ENCODE measurements around the gene MRPL12. TPM values are rescaled to one million over a fixed set of nuclear protein-coding genes. Genes with fewer than 3 reads are reported as not detected.

The MRPL12 gene
- total RNA-seq, 1 experiment from 2014 or later = 140 TPM

DNA sequence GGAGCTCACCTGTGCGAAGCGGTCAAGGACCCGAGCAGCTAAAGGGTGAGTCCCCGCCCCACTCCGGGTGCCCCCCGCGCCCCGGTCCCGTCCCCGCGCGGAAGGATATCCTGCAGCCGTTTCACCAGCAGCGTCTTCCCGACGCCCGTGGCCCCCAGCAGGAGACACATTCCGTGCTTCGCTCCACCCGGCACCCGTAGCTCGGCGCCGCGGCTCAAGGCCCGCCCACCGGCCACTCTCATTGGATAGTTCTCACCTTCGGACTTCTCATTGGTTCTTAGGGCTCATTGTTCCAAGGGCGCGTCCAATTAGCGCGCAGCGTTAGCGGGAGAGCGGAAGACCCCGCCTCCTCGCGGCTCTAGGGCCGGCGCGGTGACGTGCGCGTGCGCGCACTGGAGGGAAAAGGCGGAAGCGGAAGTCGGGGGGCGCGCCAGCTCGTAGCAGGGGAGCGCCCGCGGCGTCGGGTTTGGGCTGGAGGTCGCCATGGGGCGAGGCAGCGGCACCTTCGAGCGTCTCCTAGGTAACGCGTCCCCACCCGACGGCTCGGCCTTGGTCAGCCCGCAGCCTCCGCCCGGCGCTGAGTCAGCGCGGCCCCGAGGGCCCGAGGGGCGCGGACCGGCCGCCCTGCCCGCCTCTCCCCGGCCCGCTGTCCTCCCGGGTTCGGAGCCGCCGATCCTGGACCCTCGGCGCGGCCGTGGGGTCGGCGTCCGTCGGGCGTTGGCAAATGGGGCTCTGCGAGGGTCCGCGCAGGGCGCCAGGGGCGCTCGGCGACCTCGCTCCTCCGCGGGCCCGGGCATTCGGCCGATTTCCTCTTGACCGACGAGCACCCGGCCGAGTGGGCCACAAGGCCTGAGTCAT lies 19.4 kb upstream of the MRPL12 start, which contains the start of the genes ARL16 and HGS:
Gene ARL16 (minus strand): TSS at position 214 of the 858 bp plus-strand sequence. CDS start 44 bp downstream, at position 170.
Gene HGS (plus strand): TSS at position 428 of the 858 bp plus-strand sequence. CDS start 56 bp downstream, at position 484.
- Histone ChIP-seq H3K23ac (ENCODE audit: insufficient read length, low read depth, low read length) (no peak within 1 kb of the TSS), H2BK20ac (ENCODE audit: low read depth, low read length, poor library complexity, severe bottlenecking) (no peak within 1 kb of the TSS), H4K8ac (replicated peaks; ENCODE audit: insufficient read length, low read depth, low read length) (no peak within 1 kb of the TSS), H3K4me2 (ENCODE audit: insufficient read depth, insufficient read length, low read length) (peak within 1 kb of the TSS; percentile 92), H2BK15ac (ENCODE audit: low read depth, low read length) (no peak within 1 kb of the TSS), H3K23me2 (ENCODE audit: insufficient read length, low read depth, low read length, poor library complexity, severe bottlenecking) (peaks cover 10% of the 10 kb centered on the region), H3K27me3 (ENCODE audit: insufficient read depth, low read length) (no peaks in the 10 kb centered on the region), H3K4ac (ENCODE audit: low read depth, low read length) (no peak within 1 kb of the TSS), H3K4me1 (ENCODE audit: insufficient read depth, low read length) (no peaks in the 10 kb centered on the region), H3K56ac (ENCODE audit: insufficient read length, low read depth, low read length) (no peak within 1 kb of the TSS), H3K79me1 (ENCODE audit: insufficient read depth, low read depth, low read length, poor library complexity, severe bottlenecking) (peaks cover 8% of the 10 kb centered on the region), H3T11ph (ENCODE audit: low read length) (no peak within 1 kb of the TSS), H2AFZ (ENCODE audit: low read length) (no peak within 1 kb of the TSS), H2BK5ac (ENCODE audit: insufficient read length, low read length) (no peak within 1 kb of the TSS), H3K79me2 (ENCODE audit: insufficient read depth, low read length) (peaks cover 9% of the 10 kb centered on the region; the same call in 1 of the 2 replicates), H4K5ac (ENCODE audit: insufficient read length, low read depth, low read length) (no peak within 1 kb of the TSS), H4K20me1 (ENCODE audit: control insufficient read depth, insufficient read depth, insufficient read length) (no peaks in the 10 kb centered on the region), H4K91ac (ENCODE audit: insufficient read length, low read depth, low read length) (no peak within 1 kb of the TSS), H2BK12ac (ENCODE audit: insufficient read length, low read depth, low read length) (no peak within 1 kb of the TSS), H3K9me3 (ENCODE audit: control insufficient read depth, low read depth, low read length) (no peaks in the 10 kb centered on the region), H3K14ac (ENCODE audit: insufficient read depth, low read length) (peak within 1 kb of the TSS; percentile 60; the same call in 1 of the 2 replicates), H3K9ac (ENCODE audit: extremely low read depth, insufficient read length, low read length) (peak within 1 kb of the TSS; percentile 71), H2BK120ac (ENCODE audit: low read depth, low read length, poor library complexity, severe bottlenecking) (no peak within 1 kb of the TSS), H3K18ac (ENCODE audit: insufficient read length, low read depth, low read length) (no peak within 1 kb of the TSS), H3K27ac (ENCODE audit: insufficient read length, low read depth, low read length) (no peak within 1 kb of the TSS), H2AK5ac (ENCODE audit: insufficient read length, low read length) (no peak within 1 kb of the TSS)
- Mint-ChIP-seq H3K9me3 (no peaks in the 10 kb centered on the region), H3K4me1 (peaks cover 14 to 20% of the 10 kb centered on the region in 2 experiments), H3K27me3 (ENCODE audit: low read depth) (no peaks in the 10 kb centered on the region), H3K27ac (peak within 1 kb of the TSS; percentile 26 to 87 (median 81); a peak in 6 of 7 replicates), H3K4me3 (peak within 1 kb of the TSS; percentile 86 to 89), H3K36me3 (ENCODE audit: insufficient read depth in 1 of 3, low read depth in 3 of 3) (peaks cover 16 to 44% (median 38%) of the 10 kb centered on the region in 3 experiments)
- DNase-seq = peak; percentile 99
- TF ChIP-seq, protein P1, sequence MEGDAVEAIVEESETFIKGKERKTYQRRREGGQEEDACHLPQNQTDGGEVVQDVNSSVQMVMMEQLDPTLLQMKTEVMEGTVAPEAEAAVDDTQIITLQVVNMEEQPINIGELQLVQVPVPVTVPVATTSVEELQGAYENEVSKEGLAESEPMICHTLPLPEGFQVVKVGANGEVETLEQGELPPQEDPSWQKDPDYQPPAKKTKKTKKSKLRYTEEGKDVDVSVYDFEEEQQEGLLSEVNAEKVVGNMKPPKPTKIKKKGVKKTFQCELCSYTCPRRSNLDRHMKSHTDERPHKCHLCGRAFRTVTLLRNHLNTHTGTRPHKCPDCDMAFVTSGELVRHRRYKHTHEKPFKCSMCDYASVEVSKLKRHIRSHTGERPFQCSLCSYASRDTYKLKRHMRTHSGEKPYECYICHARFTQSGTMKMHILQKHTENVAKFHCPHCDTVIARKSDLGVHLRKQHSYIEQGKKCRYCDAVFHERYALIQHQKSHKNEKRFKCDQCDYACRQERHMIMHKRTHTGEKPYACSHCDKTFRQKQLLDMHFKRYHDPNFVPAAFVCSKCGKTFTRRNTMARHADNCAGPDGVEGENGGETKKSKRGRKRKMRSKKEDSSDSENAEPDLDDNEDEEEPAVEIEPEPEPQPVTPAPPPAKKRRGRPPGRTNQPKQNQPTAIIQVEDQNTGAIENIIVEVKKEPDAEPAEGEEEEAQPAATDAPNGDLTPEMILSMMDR (conservative IDR thresholded peaks at IDR 0.05) = no peak
- WGBS (ENCODE audit: extremely low coverage, insufficient read length, low lambda C conversion rate) = no CpG with 5 or more reads among the region's 112 CpGs

Measured in H9 (cell line).